ENCODE results near the gene PIGX. TPM values are rescaled to one million over a fixed set of nuclear protein-coding genes. Genes with fewer than 3 reads are reported as not detected.

The PIGX gene
- total and polyA plus RNA-seq, 2 experiments from 2014 or later = 13.0 to 14.5 TPM

GRCh38 chr3:196774848-196775422 lies 62.8 kb downstream of the PIGX start (continued):
- no peak for TF ChIP-seq ZNF462 (CRISPR knock-in tag; IDR thresholded peaks at IDR 0.05)

- DNase-seq (ENCODE audit: low spot score) = no peak
- H3K27me3 Mint-ChIP-seq (ENCODE audit: insufficient read depth, low read depth, poor library complexity) = peaks cover 3% of the 10 kb centered on the region
- Histone ChIP-seq H3K4me3 (no peak overlapping the region), H3K4me2 (no peak overlapping the region), H3K79me2 (replicated peaks; ENCODE audit: insufficient read depth) (peaks cover 100% of the 10 kb centered on the region), H3F3A (replicated peaks; ENCODE audit: low read depth) (no peaks in the 10 kb centered on the region), H3K36me3 (ENCODE audit: insufficient read depth) (peaks cover 3% of the 10 kb centered on the region; the same call in 1 of the 2 replicates), H3K27ac (ENCODE audit: low read depth) (no peak overlapping the region), H3K9me2 (ENCODE audit: insufficient read depth) (no peaks in the 10 kb centered on the region), H3K4me1 (ENCODE audit: insufficient read depth) (peaks cover 24% of the 10 kb centered on the region), H3K27me3 (ENCODE audit: insufficient read depth) (no peaks in the 10 kb centered on the region), H2AFZ (no peak overlapping the region), H4K20me1 (replicated peaks; ENCODE audit: insufficient read depth) (peaks cover 52% of the 10 kb centered on the region)
- no peak overlapping the region for H3K4me3 Mint-ChIP-seq
- no peak overlapping the region for H3K27ac Mint-ChIP-seq
- peaks cover 14% of the 10 kb centered on the region for H3K9me3 Mint-ChIP-seq
- H3K36me3 Mint-ChIP-seq (ENCODE audit: low read depth) = peaks cover 34% of the 10 kb centered on the region
- H3K4me1 Mint-ChIP-seq = peaks cover 22% of the 10 kb centered on the region; the same call in 2 of the 3 replicates
- ATAC-seq = no peak
- TF ChIP-seq ETS1 (IDR thresholded peaks at IDR 0.05) = no peak
- no peak for TF ChIP-seq POLR2AphosphoS5 (IDR thresholded peaks at IDR 0.05; ENCODE audit: low read depth)
- no peak for TF ChIP-seq ZNF114 (CRISPR knock-in tag; IDR thresholded peaks at IDR 0.05)
- TF ChIP-seq, protein P1, sequence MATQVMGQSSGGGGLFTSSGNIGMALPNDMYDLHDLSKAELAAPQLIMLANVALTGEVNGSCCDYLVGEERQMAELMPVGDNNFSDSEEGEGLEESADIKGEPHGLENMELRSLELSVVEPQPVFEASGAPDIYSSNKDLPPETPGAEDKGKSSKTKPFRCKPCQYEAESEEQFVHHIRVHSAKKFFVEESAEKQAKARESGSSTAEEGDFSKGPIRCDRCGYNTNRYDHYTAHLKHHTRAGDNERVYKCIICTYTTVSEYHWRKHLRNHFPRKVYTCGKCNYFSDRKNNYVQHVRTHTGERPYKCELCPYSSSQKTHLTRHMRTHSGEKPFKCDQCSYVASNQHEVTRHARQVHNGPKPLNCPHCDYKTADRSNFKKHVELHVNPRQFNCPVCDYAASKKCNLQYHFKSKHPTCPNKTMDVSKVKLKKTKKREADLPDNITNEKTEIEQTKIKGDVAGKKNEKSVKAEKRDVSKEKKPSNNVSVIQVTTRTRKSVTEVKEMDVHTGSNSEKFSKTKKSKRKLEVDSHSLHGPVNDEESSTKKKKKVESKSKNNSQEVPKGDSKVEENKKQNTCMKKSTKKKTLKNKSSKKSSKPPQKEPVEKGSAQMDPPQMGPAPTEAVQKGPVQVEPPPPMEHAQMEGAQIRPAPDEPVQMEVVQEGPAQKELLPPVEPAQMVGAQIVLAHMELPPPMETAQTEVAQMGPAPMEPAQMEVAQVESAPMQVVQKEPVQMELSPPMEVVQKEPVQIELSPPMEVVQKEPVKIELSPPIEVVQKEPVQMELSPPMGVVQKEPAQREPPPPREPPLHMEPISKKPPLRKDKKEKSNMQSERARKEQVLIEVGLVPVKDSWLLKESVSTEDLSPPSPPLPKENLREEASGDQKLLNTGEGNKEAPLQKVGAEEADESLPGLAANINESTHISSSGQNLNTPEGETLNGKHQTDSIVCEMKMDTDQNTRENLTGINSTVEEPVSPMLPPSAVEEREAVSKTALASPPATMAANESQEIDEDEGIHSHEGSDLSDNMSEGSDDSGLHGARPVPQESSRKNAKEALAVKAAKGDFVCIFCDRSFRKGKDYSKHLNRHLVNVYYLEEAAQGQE (IDR thresholded peaks at IDR 0.05; ENCODE audit: unreplicated experiment) = no peak
- TF ChIP-seq EZH2phosphoT487 (IDR thresholded peaks at IDR 0.05; ENCODE audit: unreplicated experiment) = no peak
- no peak for TF ChIP-seq CREB1 (CRISPR knock-in tag; IDR thresholded peaks at IDR 0.05; ENCODE audit: low read depth)
- no peak for TF ChIP-seq EZH2 (IDR thresholded peaks at IDR 0.05; ENCODE audit: low read depth, unreplicated experiment)
- TF ChIP-seq ZNF331 (CRISPR knock-in tag; IDR thresholded peaks at IDR 0.05; ENCODE audit: low read depth) = no peak
- no peak for TF ChIP-seq CTCF (conservative IDR thresholded peaks at IDR 0.05; ENCODE audit: low read depth in 2 of 2)
- no peak for TF ChIP-seq NANOG (IDR thresholded peaks at IDR 0.05; ENCODE audit: borderline replicate concordance)
These were observed 63.8 kb downstream of the PIGX start for GRCh38 chr3:196775938-196776337.
